GM10266 (cell line): ENCODE measurements around the gene ITGB3.

Experiments used
- DNase-seq: peaks from one replicate; pipeline ENCODE4 v3.0.0; 2012; ENCODE audit errors: extremely low spot score
- CTCF ChIP-seq: IDR thresholded peaks from 2 replicates; pipeline ENCODE4 v1.5.1; 2012; ENCODE audit warnings: mild to moderate bottlenecking, low read depth; ENCODE audit not compliant: control insufficient read depth, insufficient read depth; ENCODE audit errors: missing control alignments

The ITGB3 gene

GRCh38 chr17:47295037-47295873 lies 41.6 kb downstream of the ITGB3 start:
- DNase-seq = no peak
- TF ChIP-seq CTCF = no peak

DNA sequence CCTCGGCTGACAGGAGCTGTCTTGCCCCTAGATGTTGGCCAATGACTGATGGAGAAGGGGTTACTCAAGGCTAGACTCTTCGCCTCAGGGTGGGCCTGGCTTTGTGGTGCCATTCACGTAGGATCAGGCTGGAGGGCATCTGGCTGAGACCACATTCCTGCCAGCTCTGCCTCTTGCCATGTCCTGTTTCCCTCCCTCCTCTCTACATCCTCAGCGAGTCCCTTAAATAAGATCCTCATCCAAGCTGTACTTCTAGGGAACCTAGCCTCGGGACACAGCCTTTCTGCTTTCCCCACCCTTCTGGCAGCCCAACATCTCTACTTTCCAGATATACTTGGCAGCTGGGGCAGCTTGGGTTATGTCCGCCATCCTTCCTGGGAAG lies 42.2 kb downstream of the ITGB3 start:
- TF ChIP-seq CTCF = no peak
- no peak for DNase-seq

DNA sequence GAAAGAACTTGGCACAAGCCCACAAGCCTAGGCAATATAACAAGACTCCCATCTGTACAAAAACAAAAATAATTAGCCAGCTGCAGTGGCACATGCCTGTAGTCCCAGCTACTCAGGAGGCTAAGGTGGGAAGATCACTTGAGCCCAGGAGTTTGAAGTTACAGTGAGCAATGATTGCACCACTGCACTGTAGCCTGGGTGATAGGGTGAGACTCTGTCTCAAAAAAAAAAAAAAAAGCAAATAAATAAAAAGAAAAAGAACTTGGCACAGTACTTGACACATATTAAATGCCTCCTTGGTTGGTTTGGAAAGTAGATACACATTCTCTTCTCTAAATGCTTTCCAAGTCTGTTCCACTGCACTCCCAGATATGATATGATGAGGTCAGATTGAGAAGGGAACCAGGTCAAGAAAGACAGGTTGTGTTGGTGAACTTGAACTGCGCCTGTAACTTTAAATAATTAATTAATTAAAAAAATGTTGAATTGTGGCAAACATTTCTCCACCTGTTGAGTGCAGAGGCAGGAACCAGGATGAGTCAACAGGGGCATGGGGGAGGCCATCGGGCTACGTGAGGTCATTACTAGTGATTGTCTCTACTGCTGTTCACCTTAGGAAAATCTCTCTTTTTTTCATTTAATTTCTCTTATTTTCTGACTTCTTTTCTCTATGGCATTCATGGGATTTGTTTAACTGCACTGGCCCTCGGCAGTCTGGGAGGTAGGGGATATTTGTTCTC lies 44.2 kb downstream of the ITGB3 start:
- DNase-seq = no peak
- no peak for TF ChIP-seq CTCF

GRCh38 chr17:47298712-47299111 lies 45.1 kb downstream of the ITGB3 start:
- TF ChIP-seq CTCF = no peak

GRCh38 chr17:47299239-47299910 lies 45.7 kb downstream of the ITGB3 start:
- DNase-seq = no peak
- TF ChIP-seq CTCF = no peak

More at GRCh38 chr17:47298712-47299111, 45.1 kb downstream of the ITGB3 start:
- no peak for DNase-seq

DNA sequence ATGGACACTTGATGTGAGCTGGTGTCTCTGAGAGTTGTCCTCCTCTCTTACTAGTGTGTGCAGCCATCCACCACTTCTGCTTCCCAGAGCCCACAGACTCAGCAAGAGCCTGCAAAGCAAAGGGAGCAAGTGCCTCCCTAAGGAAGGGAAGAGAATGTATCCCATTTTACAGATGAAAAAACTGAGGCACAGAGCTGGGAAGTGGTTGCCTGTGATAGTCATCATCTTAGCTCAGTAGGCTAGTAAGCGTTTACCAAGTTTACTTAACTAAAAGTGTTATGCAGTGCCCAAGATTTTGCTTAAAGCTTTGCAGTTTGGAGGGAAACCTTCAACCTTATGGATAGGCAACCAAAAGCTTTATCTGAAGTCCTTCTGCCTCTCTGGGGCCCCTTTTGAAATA lies 47.1 kb downstream of the ITGB3 start:
- no peak for TF ChIP-seq CTCF
- no peak for DNase-seq
